Measurements from ENCODE around the gene SCAMP4. TPM values are rescaled to one million over a fixed set of nuclear protein-coding genes. Genes with fewer than 3 reads are reported as not detected.
A peak's percentile ranks its signal among the peaks of the same experiment; 100 is the strongest.

SCAMP4 gene
- polyA plus RNA-seq, 1 of the 3 experiments (the other 2 are of a cell fraction), result 30.0 TPM

DNA sequence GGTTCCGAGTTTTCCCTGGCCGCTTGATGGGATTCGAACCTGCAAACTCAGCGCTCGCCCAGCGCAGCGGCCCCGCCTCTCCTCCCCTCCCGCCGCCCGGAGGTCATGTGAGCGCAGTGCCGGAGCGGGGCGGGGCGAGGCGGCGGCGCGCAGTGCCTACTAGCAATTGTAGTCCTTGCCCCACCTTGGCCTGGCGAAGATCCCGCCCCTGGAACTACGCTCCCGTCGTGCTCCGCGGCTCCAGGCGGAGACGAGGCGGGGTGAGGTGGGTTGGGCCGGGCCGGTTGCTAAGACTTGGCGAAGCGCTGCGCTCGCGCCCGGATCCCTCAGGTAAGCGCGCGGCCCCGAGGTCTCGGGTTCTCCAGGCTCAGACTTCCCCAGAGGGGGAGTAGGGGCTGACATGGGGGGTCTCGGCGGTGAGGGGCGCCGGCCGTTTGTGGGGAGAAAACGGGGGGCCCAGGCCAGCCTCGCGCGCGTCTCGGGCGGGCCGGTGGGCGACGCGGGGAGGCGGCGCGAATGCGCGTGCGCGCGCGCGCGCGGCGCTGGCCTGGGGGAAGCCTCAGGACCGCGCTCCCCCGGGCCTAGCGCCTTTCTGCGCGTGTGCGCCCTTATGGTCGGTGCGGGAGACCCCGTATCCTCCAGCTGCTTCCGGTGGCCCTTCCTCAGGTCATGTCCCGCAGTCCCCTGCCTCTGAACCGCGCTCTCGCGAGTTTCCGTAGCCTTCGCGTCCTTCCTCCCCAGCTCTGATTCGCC is at the start of gene SCAMP4, which contains the start of gene ADAT3 (continued):
- TF ChIP-seq REST (IDR thresholded peaks at IDR 0.05; ENCODE audit: low read depth, low read length), result no peak; the same call in 1 of the 2 replicates
- TF ChIP-seq RFX5 (IDR thresholded peaks at IDR 0.05; ENCODE audit: low read length), result no peak
- TF ChIP-seq, protein P1, sequence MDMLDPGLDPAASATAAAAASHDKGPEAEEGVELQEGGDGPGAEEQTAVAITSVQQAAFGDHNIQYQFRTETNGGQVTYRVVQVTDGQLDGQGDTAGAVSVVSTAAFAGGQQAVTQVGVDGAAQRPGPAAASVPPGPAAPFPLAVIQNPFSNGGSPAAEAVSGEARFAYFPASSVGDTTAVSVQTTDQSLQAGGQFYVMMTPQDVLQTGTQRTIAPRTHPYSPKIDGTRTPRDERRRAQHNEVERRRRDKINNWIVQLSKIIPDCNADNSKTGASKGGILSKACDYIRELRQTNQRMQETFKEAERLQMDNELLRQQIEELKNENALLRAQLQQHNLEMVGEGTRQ (IDR thresholded peaks at IDR 0.05; ENCODE audit: borderline replicate concordance, low read depth, low read length), result peak; percentile 63; the same call in 1 of the 2 replicates
- TF ChIP-seq NRF1 (IDR thresholded peaks at IDR 0.05; ENCODE audit: low read depth, low read length), result peak; percentile 79
- TF ChIP-seq MXI1 (IDR thresholded peaks at IDR 0.05; ENCODE audit: low read depth, low read length), result no peak; the same call in 1 of the 2 replicates
- no peak for TF ChIP-seq JUND (IDR thresholded peaks at IDR 0.05)
- peak; percentile 37; the same call in 1 of the 2 replicates for TF ChIP-seq ELF1 (IDR thresholded peaks at IDR 0.05)
- TF ChIP-seq FOSL2 (IDR thresholded peaks at IDR 0.05; ENCODE audit: borderline replicate concordance, low read depth), result no peak
- peak; percentile 39; the same call in 1 of the 2 replicates for TF ChIP-seq YY1 (IDR thresholded peaks at IDR 0.05; ENCODE audit: low read depth)

DNA sequence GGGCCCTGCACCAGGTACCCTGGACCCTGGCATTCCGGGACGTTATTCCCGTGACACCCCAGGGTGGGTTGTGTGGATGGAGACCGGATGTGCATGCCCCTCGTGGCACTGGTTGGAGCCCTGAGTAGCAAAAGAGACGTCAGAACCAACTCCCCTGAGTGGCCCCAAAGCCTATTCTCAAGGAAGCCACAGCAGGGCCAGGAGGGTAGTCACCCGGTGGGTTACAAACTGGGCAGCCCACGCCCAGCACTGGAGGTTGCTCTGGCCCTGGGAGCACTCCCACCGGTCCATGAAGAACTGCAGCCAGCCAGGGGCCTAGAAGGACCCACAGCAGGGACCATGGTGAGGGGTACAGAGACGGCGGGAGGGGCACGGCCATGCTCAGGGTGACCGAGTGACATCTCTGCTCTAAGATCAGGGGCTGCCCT is 49.4 kb upstream of the SCAMP4 start:
- peaks cover 97% of the 10 kb centered on the region for H4K20me1 ChIP-seq (ENCODE audit: insufficient read depth)
- H3K36me3 ChIP-seq (replicated peaks in 1 of 2; ENCODE audit: control insufficient read depth in 1 of 2, insufficient read depth in 2 of 2, low read length in 1 of 2), result peaks cover 0 to 3% of the 10 kb centered on the region in 2 experiments
- peak overlapping the region; percentile 46 to 87 for H3K27ac ChIP-seq (ENCODE audit: low read depth in 2 of 2, low read length in 1 of 2)
- CTCF ChIA-PET, result interaction anchor here (0.6 to 2.4 kb wide), 7 partner anchors 9 to 884 kb away, joined by 3 to 15 read pairs (median 3); no protein-coding TSS in a partner anchor
- H3K9me3 ChIP-seq, result no peaks in the 10 kb centered on the region
- TF ChIP-seq MEF2A (IDR thresholded peaks at IDR 0.05; ENCODE audit: borderline replicate concordance, low read depth) (no peak), POLR2AphosphoS5 (IDR thresholded peaks at IDR 0.05; ENCODE audit: low read depth, low read length) (no peak), RAD21 (IDR thresholded peaks at IDR 0.05; ENCODE audit: low read length) (no peak), MXI1 (IDR thresholded peaks at IDR 0.05; ENCODE audit: low read depth, low read length) (no peak), IRF3 (IDR thresholded peaks at IDR 0.05; ENCODE audit: low read depth, low read length) (no peak), RFX5 (IDR thresholded peaks at IDR 0.05; ENCODE audit: low read length) (no peak), TAF1 (IDR thresholded peaks at IDR 0.05; ENCODE audit: borderline replicate concordance, low read depth, low read length) (no peak), YY1 (IDR thresholded peaks at IDR 0.05; ENCODE audit: low read depth) (no peak), RXRA (IDR thresholded peaks at IDR 0.05; ENCODE audit: borderline replicate concordance, low read depth) (no peak), FOSL2 (IDR thresholded peaks at IDR 0.05; ENCODE audit: borderline replicate concordance, low read depth) (no peak), SMC3 (IDR thresholded peaks at IDR 0.05; ENCODE audit: low read depth, low read length) (no peak)
- TF ChIP-seq, protein P2, sequence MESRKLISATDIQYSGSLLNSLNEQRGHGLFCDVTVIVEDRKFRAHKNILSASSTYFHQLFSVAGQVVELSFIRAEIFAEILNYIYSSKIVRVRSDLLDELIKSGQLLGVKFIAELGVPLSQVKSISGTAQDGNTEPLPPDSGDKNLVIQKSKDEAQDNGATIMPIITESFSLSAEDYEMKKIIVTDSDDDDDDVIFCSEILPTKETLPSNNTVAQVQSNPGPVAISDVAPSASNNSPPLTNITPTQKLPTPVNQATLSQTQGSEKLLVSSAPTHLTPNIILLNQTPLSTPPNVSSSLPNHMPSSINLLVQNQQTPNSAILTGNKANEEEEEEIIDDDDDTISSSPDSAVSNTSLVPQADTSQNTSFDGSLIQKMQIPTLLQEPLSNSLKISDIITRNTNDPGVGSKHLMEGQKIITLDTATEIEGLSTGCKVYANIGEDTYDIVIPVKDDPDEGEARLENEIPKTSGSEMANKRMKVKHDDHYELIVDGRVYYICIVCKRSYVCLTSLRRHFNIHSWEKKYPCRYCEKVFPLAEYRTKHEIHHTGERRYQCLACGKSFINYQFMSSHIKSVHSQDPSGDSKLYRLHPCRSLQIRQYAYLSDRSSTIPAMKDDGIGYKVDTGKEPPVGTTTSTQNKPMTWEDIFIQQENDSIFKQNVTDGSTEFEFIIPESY (IDR thresholded peaks at IDR 0.05; ENCODE audit: borderline replicate concordance, low read depth), result no peak
- TF ChIP-seq, protein P3, sequence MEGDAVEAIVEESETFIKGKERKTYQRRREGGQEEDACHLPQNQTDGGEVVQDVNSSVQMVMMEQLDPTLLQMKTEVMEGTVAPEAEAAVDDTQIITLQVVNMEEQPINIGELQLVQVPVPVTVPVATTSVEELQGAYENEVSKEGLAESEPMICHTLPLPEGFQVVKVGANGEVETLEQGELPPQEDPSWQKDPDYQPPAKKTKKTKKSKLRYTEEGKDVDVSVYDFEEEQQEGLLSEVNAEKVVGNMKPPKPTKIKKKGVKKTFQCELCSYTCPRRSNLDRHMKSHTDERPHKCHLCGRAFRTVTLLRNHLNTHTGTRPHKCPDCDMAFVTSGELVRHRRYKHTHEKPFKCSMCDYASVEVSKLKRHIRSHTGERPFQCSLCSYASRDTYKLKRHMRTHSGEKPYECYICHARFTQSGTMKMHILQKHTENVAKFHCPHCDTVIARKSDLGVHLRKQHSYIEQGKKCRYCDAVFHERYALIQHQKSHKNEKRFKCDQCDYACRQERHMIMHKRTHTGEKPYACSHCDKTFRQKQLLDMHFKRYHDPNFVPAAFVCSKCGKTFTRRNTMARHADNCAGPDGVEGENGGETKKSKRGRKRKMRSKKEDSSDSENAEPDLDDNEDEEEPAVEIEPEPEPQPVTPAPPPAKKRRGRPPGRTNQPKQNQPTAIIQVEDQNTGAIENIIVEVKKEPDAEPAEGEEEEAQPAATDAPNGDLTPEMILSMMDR (IDR thresholded peaks at IDR 0.05), result no peak
- no peaks in the 10 kb centered on the region for H3K27me3 ChIP-seq (ENCODE audit: insufficient read depth)
- H3K4me3 ChIP-seq (ENCODE audit: low read depth in 2 of 2, low read length in 1 of 2), result peak overlapping the region in 1 of 2 experiments; percentile 27; a peak in 2 of 4 replicates
- H2AFZ ChIP-seq (ENCODE audit: low read depth), result no peak overlapping the region
- peak overlapping the region; percentile 73 for H3K4me2 ChIP-seq
- DNase-seq, result no peak
- POLR2A ChIA-PET, result interaction anchor here (1.0 kb wide), 1 partner anchor 9 kb away, joined by 3 read pairs; no protein-coding TSS in a partner anchor
- H3K79me2 ChIP-seq (ENCODE audit: insufficient read depth), result peaks cover 97% of the 10 kb centered on the region
- H3K9ac ChIP-seq, result peak overlapping the region; percentile 47; the same call in 1 of the 2 replicates
- peaks cover 12% of the 10 kb centered on the region for H3F3A ChIP-seq (replicated peaks; ENCODE audit: insufficient read depth)
- 50% methylated on average over 9 of the region's 13 CpGs for WGBS (ENCODE audit: low lambda C conversion rate)
- peaks cover 31 to 55% of the 10 kb centered on the region in 2 experiments; a peak in 3 of 4 replicates for H3K4me1 ChIP-seq (ENCODE audit: control insufficient read depth in 1 of 2, insufficient read depth in 2 of 2, low read depth in 1 of 2, low read length in 1 of 2)
- H3K9me2 ChIP-seq, result no peaks in the 10 kb centered on the region
